ENCODE results near the gene FOXO3. TPM values are rescaled to one million over a fixed set of nuclear protein-coding genes. Genes with fewer than 3 reads are reported as not detected.
"Not testable (repeated sequence)": the region's sequence is repeated elsewhere in the genome, so short reads cannot be mapped to it uniquely, and the experiment has no call there.

Gene FOXO3
- total RNA-seq: 74.5 TPM

DNA sequence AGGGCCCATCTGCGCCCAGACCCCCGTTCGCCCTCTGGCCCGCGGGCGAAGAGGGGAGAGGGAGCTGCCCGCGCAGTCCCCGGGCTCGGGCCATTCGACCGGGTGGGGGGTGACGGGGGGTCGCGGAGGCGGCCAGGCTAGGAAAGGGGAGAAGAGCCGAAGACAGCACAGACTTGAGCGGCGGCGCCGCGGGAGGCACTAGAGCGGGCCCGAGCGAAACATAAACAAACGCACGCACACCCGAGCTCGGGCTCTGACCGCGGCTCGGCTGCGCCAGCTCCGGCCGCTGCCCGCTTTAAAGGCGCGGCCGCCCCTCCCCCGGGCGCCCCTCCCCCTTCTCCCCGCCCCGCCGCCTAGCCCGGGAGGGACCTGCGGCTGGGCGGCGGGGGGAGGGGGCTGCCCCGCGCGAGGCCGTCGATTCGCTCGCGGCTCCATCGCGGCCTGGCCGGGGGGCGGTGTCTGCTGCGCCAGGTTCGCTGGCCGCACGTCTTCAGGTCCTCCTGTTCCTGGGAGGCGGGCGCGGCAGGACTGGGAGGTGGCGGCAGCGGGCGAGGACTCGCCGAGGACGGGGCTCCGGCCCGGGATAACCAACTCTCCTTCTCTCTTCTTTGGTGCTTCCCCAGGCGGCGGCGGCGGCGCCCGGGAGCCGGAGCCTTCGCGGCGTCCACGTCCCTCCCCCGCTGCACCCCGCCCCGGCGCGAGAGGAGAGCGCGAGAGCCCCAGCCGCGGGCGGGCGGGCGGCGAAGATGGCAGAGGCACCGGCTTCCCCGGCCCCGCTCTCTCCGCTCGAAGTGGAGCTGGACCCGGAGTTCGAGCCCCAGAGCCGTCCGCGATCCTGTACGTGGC, at the start of gene FOXO3:
FOXO3 (plus strand) TSS at position 455 of the 846 bp plus-strand sequence; CDS start at position 747, 292 bp downstream.
- peak; percentile 93 for DNase-seq

- no peak for DNase-seq
Observed at GRCh38 chr6:108518714-108519576, 41.8 kb upstream of the FOXO3 start.

- peak; percentile 41 for DNase-seq
Observed at GRCh38 chr6:108521616-108522107, 39.1 kb upstream of the FOXO3 start.

DNA sequence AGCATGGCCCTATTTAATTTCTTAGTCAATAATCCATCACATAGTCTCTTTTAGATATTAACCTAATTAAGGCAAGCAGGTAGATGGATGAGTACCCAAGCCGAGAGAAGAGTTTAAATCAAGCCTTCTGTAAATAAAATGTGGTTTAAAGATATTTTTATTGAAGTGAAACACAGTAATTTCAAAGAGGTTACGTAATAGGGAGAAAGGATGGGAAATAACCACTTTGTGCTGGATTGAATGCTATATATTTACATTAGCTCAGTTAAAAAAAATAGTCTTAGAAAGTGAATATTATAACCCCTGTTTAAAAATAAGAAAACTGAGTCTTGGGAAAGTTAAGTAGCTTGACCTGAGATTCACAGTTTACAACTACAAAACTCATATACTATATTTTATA, 37.0 kb upstream of the FOXO3 start:
- DNase-seq: no peak

DNA sequence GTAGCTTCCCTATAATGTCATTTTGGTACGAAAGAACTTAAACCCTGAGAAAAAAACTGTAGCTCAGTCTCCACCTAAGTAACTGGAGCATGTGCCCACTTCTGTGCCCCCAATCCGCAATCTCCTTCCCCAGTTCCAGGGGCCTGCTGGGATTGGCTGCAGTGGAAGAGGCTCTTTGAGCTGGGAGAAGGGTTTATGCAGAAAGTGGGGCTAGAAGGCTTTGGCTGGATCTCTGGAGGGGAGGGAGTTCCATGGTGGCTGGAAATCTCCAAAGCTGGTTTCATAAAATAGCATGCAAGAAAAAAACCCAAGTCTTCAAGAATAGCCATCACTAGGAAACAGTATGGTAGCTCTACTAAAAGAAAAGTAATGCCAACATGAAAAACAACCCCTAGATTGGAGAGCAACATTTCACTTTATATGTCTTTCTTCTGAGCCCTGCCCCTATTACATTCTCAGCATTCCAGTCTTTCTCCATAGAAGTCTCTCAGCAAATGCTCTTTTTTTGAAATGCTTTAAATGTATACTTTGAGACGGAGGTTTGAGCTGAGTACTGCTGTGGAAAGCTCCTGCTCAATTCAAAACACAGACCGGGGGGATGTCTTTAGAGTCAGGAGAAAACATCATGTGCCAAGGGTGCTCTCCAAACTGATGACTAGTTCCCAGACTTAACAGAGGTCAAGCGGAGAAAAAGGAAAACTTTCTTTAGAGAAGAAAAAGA, 36.0 kb upstream of the FOXO3 start:
- DNase-seq: no peak

- DNase-seq: peak; percentile 60
Observed at GRCh38 chr6:108526739-108527174, 34.0 kb upstream of the FOXO3 start.

DNA sequence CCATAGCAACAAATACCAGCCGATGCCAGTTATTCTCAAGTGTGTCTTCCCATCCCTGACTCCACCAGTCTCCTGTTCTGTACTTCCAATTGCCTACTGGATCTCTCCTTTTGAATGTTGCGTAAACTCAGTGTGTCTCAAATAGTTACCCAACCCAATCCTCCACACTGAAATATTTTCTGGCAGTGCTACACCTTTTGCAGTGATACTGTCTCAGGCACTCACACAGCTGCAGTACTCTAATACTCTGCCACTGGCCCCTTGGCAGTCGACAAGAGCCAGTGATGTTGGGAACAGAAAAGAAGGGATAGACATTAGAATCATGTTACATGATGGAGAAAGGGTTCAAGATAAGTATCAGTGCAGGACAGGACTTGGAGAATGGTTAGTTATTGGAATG, 31.8 kb upstream of the FOXO3 start:
- DNase-seq: no peak

DNA sequence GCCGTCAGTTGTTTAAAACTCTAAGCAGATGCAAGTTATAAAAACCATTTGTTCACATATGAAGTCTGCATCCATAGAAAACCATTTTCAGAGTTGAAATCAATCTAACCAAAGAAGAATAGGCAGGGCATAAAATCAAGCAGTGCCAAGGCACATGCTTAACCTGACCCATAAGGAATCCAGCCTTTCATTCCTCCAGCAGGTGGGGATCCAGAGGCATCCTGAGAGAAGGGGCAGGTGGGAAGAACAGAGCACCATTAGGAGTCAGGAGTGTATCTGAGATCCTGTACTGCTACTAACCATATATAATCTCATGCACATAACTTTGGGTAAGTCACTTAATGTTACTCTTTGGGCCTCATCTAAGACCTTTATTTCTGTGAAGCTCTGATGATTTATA, 29.4 kb upstream of the FOXO3 start:
- no peak for DNase-seq

DNA sequence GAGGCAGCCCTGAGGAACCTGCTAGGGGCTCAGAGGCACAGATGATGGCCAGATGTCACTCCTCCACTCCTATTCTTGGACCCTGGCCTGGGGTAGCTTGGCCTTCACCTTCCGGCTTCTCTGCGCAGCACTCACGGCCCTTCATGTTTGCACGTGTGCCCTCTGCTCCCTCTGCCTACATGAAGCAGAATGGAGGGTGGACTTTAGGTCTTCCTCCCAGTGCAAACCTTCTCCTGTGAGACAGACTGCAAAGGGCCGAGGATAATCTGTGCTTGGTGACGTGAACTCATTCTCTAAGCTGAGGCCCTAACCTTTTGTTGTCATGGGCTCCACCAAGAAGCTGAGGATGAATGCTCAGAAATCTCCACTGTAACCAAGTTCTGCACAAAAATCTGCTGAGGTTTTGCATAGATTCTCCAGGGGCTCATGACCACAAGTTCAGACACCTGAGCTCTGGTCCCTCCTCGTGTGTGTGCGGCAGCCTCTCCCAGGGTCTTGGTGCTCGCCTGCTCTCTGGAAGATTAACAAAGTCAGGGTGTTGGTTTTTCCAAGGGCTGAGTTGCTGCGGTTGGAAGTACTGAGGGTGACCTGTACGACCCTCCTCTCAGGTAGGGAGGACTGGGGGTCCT, 25.5 kb upstream of the FOXO3 start:
- DNase-seq: no peak

DNA sequence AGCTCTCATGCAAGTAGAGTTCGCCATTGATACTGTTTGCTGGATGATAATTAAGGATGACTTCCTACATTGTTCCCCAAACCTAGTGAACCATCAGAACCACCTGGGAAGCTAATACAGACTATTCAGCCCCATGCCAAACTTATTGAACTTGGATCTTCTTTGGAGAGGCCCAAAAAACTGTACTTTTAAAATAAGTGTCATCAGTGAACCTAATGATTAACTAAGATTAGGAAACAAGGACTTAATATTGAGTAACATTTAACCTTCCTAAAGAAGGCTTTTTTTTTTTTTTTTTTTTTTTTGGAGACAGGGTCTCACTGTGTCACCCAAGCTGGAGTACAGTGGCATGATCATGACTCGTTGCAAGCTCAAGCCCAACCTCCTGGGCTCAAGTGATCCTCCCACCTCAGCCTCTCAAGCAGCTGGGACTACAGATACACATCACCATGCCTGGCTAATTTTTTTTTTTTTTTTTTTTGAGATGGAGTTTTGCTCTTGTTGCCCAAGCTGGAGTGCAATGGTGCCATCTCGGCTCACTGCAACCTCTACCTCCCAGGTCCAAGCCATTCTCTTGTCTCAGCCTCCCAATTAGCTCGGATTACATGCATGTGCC, 24.7 kb upstream of the FOXO3 start:
- DNase-seq: not testable (repeated sequence)

DNA sequence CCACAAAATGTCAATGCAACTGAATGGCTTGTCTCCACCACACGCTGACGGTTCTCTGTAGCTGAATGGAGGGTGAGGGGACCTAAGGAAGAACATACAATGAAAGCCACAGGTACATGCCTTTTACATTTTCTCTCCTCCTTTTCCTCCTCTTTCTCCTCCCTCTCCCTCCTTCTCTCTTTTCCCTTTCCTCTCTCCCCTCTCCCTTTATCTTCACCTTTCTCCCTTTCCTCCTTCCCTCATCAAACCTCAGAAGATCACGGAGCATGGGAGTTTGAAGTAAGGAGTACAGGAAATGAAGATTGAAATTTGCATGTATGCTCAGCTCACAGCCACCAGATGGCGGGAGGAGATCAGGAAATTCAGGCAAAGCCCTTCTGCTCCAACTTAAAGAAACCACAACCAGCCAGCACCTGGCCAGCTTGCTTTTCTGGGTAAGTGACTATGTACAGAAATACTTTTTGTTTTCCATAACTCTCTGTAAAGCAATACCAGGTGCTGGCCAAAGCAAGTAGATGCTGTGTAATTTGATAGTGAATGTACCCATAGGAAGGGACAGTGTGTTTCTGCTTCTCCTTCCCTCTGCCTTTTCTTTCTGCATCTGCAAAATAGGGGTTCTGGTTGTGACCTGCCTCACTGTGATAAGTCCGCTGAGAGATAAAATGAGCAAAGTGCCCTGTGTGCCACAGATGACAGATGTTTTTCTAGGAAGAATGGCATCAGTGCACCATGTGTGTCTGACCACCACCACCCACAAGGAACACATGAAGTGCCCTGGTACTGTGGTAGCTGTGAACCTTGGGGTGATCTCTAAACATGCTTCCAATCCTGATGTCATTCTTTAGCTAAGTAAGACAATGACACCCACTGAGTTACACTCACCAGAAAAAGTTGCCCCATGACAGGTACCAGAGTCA, 18.6 kb upstream of the FOXO3 start:
- peak; percentile 93 for DNase-seq

DNA sequence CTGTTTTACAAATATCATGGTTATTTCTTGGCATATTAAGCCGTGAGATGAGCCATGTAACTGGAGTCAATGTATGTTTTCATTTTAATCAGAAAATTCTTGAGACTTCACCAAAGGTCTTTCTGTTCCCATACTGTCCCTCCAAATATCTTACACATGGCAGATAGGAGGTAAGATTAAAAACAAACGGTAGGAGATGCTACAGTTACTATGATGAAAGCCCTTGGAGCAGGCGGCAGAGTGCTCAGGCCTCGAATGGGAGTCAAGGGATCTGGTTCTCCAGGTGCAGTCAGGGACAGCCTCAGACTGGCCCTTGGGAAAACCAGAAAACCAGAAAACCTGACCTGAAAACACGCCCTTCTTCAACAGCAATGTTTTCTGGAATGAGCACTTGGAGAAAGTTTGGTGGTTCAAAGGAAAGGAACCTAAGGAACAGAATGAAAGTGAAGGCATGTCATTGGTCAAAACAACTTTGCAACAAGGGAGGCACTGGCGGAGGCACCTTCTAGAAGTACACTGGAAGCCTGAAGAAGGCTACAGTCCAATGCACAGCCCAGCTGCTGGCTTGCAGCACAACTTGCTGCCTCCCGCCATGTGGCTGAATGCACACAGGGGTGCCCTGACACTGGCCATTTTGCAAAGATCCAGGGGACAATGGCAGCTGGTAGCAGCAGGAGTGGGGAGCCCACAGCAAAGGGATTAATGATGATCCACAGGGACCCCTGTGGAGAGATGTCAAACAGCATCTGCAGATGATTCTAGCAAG, 17.4 kb upstream of the FOXO3 start:
- no peak for DNase-seq

- DNase-seq: no peak
Observed at GRCh38 chr6:108544606-108545005, 16.1 kb upstream of the FOXO3 start.

DNA sequence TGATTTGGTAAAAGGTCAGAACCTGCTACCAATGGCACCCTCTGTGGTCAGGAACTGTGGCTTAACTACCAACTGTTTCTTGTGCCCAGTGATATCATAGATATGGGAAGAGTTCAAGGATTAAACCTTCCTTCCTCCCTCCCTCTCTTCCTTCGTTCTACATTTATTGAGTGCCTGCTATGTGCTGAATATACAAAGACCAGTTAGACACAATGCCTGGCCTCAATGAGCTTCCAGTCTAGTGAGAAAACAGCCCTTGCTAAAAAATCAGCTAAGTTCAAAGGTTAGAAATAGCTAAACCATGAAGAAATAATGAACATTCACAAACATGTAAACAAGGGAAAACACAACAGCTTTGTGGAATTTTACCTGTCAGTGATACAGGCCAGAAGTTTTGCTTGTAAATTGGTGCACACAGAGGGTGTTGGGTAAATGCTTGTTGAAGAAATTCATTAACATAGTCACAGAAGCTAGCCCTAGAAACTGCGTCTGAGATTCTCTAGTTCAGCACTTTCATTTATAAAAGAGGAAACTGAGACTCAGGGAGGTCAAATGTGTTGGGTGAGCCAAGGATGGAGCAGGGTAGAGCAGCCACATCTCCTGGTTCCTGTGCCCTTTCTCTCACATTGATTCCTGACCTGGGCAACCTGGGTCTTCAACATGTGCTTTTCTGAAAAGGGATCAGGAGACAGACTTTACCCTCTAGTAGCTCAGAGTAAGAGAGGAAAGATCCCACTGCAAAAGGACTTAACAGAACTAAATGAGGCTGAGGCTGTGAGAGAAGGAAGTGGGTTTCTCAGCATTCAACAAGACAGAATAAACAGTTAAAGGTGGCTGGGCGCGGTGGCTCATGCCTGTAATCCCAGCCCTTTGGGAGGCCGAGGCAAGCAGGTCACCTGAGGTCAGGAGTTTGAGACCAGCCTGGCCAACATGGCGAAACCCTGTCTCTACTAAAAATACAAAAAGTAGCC, 14.4 kb upstream of the FOXO3 start:
- DNase-seq: no peak

GRCh38 chr6:108549241-108549640, 11.5 kb upstream of the FOXO3 start:
- no peak for DNase-seq

DNA sequence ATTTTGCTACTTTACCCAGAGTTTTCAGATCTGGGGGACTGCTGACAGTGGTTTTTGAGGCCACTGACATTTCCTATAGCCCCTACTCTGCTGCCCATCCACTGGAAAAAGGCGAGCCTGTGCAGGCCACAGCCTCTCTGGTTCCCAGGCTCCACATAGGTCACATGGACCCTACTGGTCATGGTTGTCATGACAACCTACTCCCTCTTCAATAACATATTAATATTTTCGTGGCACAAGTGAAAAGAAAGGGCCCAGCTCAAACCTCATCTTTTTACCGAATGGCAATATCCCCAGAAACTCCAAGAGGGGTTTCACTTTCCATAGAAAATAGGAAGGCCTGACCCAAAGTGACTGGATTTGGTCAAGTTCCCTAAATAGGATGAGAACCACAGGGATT, 11.0 kb upstream of the FOXO3 start:
- no peak for DNase-seq

- peak; percentile 35 for DNase-seq
Observed at GRCh38 chr6:108550256-108550655, 10.5 kb upstream of the FOXO3 start.

DNA sequence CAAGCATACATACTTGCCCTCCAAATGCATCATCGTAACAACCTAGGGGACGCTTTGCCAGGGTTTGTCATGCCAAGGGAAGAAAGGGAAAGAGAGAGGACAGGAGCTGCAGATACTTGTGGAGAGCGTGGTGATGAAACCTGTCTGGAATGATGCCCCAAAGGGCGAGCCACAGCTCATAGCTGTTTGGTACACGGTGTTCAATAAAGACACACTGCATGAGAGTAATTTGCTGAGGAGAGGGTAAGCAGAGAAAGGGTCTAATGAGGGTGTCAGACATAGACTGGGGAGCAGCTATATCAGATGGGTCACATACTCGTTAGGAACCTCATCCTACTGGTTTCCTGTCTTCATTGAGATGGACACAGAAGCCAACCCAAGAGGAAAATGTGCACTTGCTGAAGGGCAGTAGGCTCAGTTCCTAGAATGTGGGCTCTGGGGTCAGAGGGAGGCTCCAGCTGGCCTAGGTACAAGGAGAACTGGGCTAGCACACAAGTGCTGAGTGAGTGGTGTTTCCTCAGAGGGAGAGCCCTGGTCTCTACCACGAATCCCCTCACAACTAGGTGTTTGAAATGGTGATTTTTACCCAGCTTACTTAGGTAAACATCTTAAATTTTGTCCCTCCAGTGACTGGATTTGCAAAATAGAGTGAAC, 5.2 kb upstream of the FOXO3 start:
- DNase-seq: no peak

All from tongue (tissue), 2 donors.